ENCODE data around the gene PLB1. TPM values are rescaled to one million over a fixed set of nuclear protein-coding genes. Genes with fewer than 3 reads are reported as not detected.

The PLB1 gene
- total RNA-seq, 5 donors from 2014 or later (not counting 1 experiment from before 2014, with no cell fraction given) = 0.07 to 2.5 (median 0.58) TPM

DNA sequence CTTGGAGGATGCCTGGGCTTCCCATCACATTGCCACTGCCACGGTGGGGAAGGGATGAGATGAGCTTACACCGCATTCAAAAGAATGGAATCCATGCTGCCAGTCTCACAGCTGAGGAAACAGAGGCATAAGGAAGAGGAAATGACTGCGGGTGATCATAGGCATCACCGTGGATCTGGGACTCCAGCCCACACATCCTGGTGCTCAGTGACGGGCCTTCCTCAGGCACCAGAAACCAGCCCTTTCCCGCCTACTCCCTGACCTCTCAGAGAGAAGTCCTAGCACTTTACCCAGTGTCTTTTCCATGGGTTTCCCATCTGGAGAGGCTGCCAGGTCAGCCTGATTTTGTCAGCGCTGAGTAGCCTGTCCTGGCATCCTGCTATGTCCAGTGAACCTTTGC, 5.3 kb upstream of the PLB1 start:
- H3K27me3 Mint-ChIP-seq = no peaks in the 10 kb centered on the region
- Histone ChIP-seq H3K27ac (ENCODE audit: low read length) (no peak overlapping the region), H3K4me1 (ENCODE audit: control insufficient read depth in 1 of 2, extremely low read depth in 1 of 2, insufficient read depth in 2 of 2, low read length in 2 of 2) (no peaks in the 10 kb centered on the region), H3K27me3 (replicated peaks in 1 of 2; ENCODE audit: control insufficient read depth in 2 of 2, extremely low read depth in 1 of 2, insufficient read depth in 2 of 2, low read length in 1 of 2) (peaks cover 0 to 20% of the 10 kb centered on the region in 2 experiments), H3K36me3 (ENCODE audit: control insufficient read depth in 2 of 2, extremely low read depth in 1 of 2, insufficient read depth in 1 of 2, low read length in 1 of 2) (no peaks in the 10 kb centered on the region), H3K9me3 (no peaks in the 10 kb centered on the region), H3K4me3 (ENCODE audit: control insufficient read depth in 1 of 2, extremely low read depth in 1 of 2, low read length in 1 of 2) (no peak overlapping the region)
- no peak overlapping the region for H3K4me3 Mint-ChIP-seq
- ATAC-seq (replicated peaks in 1 of 4) (no peak), DNase-seq (no peak)
- 88% methylated on average over 7 of the region's 7 CpGs for WGBS (ENCODE audit: insufficient coverage)
- no peaks in the 10 kb centered on the region for H3K9me3 Mint-ChIP-seq
- no peaks in the 10 kb centered on the region for H3K36me3 Mint-ChIP-seq
- ChIA-PET CTCF (no interaction called here), POLR2A (no interaction called here)
- H3K27ac Mint-ChIP-seq = no peak overlapping the region
- H3K4me1 Mint-ChIP-seq = no peaks in the 10 kb centered on the region

DNA sequence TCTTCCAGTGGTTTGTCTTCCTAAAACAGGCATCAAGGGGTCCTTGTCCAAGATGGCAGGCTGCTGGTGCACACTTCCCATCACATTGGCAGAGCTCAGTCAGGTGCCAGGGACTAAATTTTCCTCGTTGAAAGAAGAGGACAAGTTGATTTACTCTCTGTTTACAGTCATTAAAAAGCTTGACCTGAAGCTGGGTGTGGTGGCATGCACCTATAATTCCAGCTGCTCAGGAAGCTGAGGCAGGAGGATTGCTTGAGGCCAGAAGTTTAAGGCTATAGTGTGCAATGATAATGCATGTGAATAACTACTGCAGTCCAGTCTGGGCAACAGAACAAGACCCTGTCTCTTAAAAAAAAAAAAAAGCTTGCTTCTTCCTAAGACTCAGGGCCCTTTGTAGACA, 3.6 kb upstream of the PLB1 start:
- Mint-ChIP-seq H3K4me3 (no peak overlapping the region), H3K9me3 (no peaks in the 10 kb centered on the region), H3K36me3 (no peaks in the 10 kb centered on the region), H3K4me1 (no peaks in the 10 kb centered on the region), H3K27ac (no peak overlapping the region), H3K27me3 (peaks cover 0 to 3% of the 10 kb centered on the region in 2 donors)
- WGBS (ENCODE audit: insufficient coverage) = no CpG with 5 or more reads among the region's 1 CpG
- CTCF ChIA-PET = interaction anchor here in 1 of 2 donors (0.7 kb wide), 1 partner anchor 321 kb away, joined by 4 read pairs; no protein-coding TSS in a partner anchor
- POLR2A ChIA-PET = no interaction called here
- DNase-seq = no peak
- H3K27ac ChIP-seq (ENCODE audit: low read length) = no peak overlapping the region
- no peak for ATAC-seq (replicated peaks in 1 of 4)
- no peak overlapping the region for H3K4me3 ChIP-seq (ENCODE audit: control insufficient read depth in 1 of 2, extremely low read depth in 1 of 2, low read length in 1 of 2)
- H3K9me3 ChIP-seq = no peaks in the 10 kb centered on the region
- H3K4me1 ChIP-seq (ENCODE audit: control insufficient read depth in 1 of 2, extremely low read depth in 1 of 2, insufficient read depth in 2 of 2, low read length in 2 of 2) = no peaks in the 10 kb centered on the region
- H3K27me3 ChIP-seq (replicated peaks in 1 of 2; ENCODE audit: control insufficient read depth in 2 of 2, extremely low read depth in 1 of 2, insufficient read depth in 2 of 2, low read length in 1 of 2) = peaks cover 0 to 20% of the 10 kb centered on the region in 2 experiments
- no peaks in the 10 kb centered on the region for H3K36me3 ChIP-seq (ENCODE audit: control insufficient read depth in 2 of 2, extremely low read depth in 1 of 2, insufficient read depth in 1 of 2, low read length in 1 of 2)

DNA sequence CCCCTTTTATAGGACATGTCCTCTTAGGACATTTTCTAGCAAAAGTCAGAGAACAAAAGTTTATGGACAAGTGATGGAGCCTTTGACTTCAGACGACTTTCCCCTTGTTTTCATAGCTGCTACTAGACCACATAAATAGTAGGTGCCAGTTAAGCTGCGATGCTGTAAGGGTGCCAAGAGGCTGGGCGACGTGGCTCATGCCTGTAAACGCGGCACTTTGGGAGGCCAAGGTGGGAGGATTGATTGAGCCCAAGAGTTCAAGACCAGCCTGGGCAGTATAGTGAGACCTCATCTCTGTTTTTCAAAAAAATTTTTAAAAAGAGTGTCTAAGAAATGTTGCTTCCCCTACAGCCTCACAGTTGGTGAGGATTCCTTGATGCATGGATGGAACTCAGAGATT, 2.2 kb upstream of the PLB1 start:
- Histone ChIP-seq H3K27me3 (replicated peaks in 1 of 2; ENCODE audit: control insufficient read depth in 2 of 2, extremely low read depth in 1 of 2, insufficient read depth in 2 of 2, low read length in 1 of 2) (peaks cover 0 to 19% of the 10 kb centered on the region in 2 experiments), H3K4me1 (ENCODE audit: control insufficient read depth in 1 of 2, extremely low read depth in 1 of 2, insufficient read depth in 2 of 2, low read length in 2 of 2) (no peaks in the 10 kb centered on the region), H3K36me3 (ENCODE audit: control insufficient read depth in 2 of 2, extremely low read depth in 1 of 2, insufficient read depth in 1 of 2, low read length in 1 of 2) (no peaks in the 10 kb centered on the region), H3K27ac (ENCODE audit: low read length) (no peak overlapping the region), H3K4me3 (ENCODE audit: control insufficient read depth in 1 of 2, extremely low read depth in 1 of 2, low read length in 1 of 2) (no peak overlapping the region), H3K9me3 (no peaks in the 10 kb centered on the region)
- H3K4me1 Mint-ChIP-seq = no peaks in the 10 kb centered on the region
- DNase-seq (no peak), ATAC-seq (replicated peaks in 1 of 4) (no peak)
- no peaks in the 10 kb centered on the region for H3K9me3 Mint-ChIP-seq
- no peak overlapping the region for H3K27ac Mint-ChIP-seq
- no peaks in the 10 kb centered on the region for H3K36me3 Mint-ChIP-seq
- WGBS (ENCODE audit: insufficient coverage) = 96% methylated on average over 4 of the region's 6 CpGs
- H3K4me3 Mint-ChIP-seq = no peak overlapping the region
- H3K27me3 Mint-ChIP-seq = peaks cover 0 to 3% of the 10 kb centered on the region in 2 donors
- CTCF ChIA-PET = no interaction called here
- POLR2A ChIA-PET = no interaction called here

DNA sequence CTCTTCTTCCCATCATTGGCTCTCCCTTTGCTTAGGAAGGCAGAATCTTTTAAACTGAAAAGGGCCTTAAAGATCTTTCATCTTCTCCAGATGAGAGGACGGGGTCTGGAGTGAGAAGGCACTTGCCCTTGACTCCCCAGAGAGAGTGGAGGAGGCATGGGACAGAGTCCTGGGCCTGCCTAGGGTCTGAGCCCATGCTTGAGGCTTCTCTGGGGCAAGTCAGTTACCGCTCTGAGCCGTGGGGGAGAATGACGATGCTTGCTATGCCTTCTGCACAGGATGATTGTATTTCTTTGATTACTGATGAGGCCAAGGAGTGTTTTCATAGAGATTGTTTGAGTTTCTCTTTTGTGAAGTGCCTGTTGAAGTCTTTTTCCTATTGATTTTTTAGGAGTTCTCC, 921 bp downstream of the PLB1 start:
- peaks cover 2 to 3% of the 10 kb centered on the region in 2 donors for H3K27me3 Mint-ChIP-seq
- H3K9me3 ChIP-seq = no peaks in the 10 kb centered on the region
- H3K27ac Mint-ChIP-seq = no peak overlapping the region
- no peaks in the 10 kb centered on the region for H3K36me3 Mint-ChIP-seq
- H3K9me3 Mint-ChIP-seq = no peaks in the 10 kb centered on the region
- no peaks in the 10 kb centered on the region for H3K4me1 Mint-ChIP-seq
- H3K4me1 ChIP-seq (ENCODE audit: control insufficient read depth in 1 of 2, extremely low read depth in 1 of 2, insufficient read depth in 2 of 2, low read length in 2 of 2) = no peaks in the 10 kb centered on the region
- ChIA-PET CTCF (no interaction called here), POLR2A (no interaction called here)
- H3K36me3 ChIP-seq (ENCODE audit: control insufficient read depth in 2 of 2, extremely low read depth in 1 of 2, insufficient read depth in 1 of 2, low read length in 1 of 2) = no peaks in the 10 kb centered on the region
- H3K4me3 Mint-ChIP-seq = no peak overlapping the region
- no peak for DNase-seq
- no peak for ATAC-seq (replicated peaks in 1 of 4)
- H3K27me3 ChIP-seq (replicated peaks in 1 of 2; ENCODE audit: control insufficient read depth in 2 of 2, extremely low read depth in 1 of 2, insufficient read depth in 2 of 2, low read length in 1 of 2) = no peaks in the 10 kb centered on the region
- WGBS (ENCODE audit: insufficient coverage) = 88% methylated on average over 3 of the region's 4 CpGs
- H3K4me3 ChIP-seq (ENCODE audit: control insufficient read depth in 1 of 2, extremely low read depth in 1 of 2, low read length in 1 of 2) = no peak overlapping the region
- no peak overlapping the region for H3K27ac ChIP-seq (ENCODE audit: low read length)

DNA sequence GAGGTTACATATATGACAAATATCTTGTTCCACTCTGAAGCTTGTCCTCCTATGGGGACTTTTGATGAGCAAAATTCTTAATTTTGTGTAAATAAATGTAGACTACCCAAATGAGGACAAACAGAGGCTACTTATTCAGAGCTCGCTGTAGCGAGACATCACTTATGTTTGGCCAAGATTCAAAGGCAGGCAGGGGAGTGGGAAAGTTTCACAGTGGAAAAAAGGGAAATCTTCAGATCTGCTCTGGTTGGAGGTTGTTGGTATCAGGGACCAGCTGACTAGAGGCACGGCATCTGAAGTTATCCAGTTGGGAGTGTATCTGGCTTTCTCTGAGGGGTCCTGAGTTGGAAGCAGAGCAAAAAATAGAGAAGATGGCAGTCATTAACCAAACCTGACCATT, 1.3 kb downstream of the PLB1 start:
- Histone ChIP-seq H3K27me3 (replicated peaks in 1 of 2; ENCODE audit: control insufficient read depth in 2 of 2, extremely low read depth in 1 of 2, insufficient read depth in 2 of 2, low read length in 1 of 2) (no peaks in the 10 kb centered on the region), H3K4me3 (ENCODE audit: control insufficient read depth in 1 of 2, extremely low read depth in 1 of 2, low read length in 1 of 2) (no peak overlapping the region), H3K9me3 (no peaks in the 10 kb centered on the region), H3K4me1 (ENCODE audit: control insufficient read depth in 1 of 2, extremely low read depth in 1 of 2, insufficient read depth in 2 of 2, low read length in 2 of 2) (no peaks in the 10 kb centered on the region), H3K27ac (ENCODE audit: low read length) (no peak overlapping the region), H3K36me3 (ENCODE audit: control insufficient read depth in 2 of 2, extremely low read depth in 1 of 2, insufficient read depth in 1 of 2, low read length in 1 of 2) (no peaks in the 10 kb centered on the region)
- POLR2A ChIA-PET = interaction anchor here in 1 of 2 donors (0.6 kb wide), 1 partner anchor 343 kb away, joined by 3 read pairs; no protein-coding TSS in a partner anchor
- DNase-seq (no peak), ATAC-seq (replicated peaks in 1 of 4) (no peak)
- Mint-ChIP-seq H3K27me3 (peaks cover 2 to 3% of the 10 kb centered on the region in 2 donors), H3K9me3 (no peaks in the 10 kb centered on the region), H3K27ac (no peak overlapping the region), H3K4me3 (no peak overlapping the region), H3K4me1 (no peaks in the 10 kb centered on the region), H3K36me3 (no peaks in the 10 kb centered on the region)
- WGBS (ENCODE audit: insufficient coverage) = 100% methylated on average over 3 of the region's 3 CpGs
- CTCF ChIA-PET = no interaction called here

DNA sequence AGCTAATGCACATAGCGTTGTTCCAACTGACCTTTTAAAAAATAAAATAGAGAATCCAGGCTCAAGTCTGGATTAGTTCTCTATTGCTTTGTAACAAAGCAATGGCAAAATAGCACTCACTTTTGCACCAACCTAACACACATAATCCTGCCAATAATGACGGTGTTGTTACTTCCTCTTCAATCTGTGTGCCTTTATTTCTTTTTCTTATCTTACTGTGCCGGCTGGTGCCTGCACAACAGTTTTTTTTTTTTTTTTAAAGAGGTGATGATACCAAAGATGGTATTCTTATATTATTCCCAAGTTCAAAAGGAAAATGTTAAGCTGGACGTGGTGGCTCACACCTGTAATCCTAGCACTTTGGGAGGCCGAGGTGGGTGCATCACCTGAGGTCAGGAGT, 3.4 kb downstream of the PLB1 start:
- CTCF ChIA-PET = no interaction called here
- Histone ChIP-seq H3K27ac (ENCODE audit: low read length) (no peak overlapping the region), H3K4me1 (ENCODE audit: control insufficient read depth in 1 of 2, extremely low read depth in 1 of 2, insufficient read depth in 2 of 2, low read length in 2 of 2) (no peaks in the 10 kb centered on the region), H3K9me3 (no peaks in the 10 kb centered on the region), H3K27me3 (replicated peaks in 1 of 2; ENCODE audit: control insufficient read depth in 2 of 2, extremely low read depth in 1 of 2, insufficient read depth in 2 of 2, low read length in 1 of 2) (no peaks in the 10 kb centered on the region), H3K36me3 (ENCODE audit: control insufficient read depth in 2 of 2, extremely low read depth in 1 of 2, insufficient read depth in 1 of 2, low read length in 1 of 2) (no peaks in the 10 kb centered on the region), H3K4me3 (ENCODE audit: control insufficient read depth in 1 of 2, extremely low read depth in 1 of 2, low read length in 1 of 2) (no peak overlapping the region)
- Mint-ChIP-seq H3K9me3 (no peaks in the 10 kb centered on the region), H3K27me3 (peaks cover 2 to 8% of the 10 kb centered on the region in 2 donors), H3K4me3 (no peak overlapping the region), H3K27ac (no peak overlapping the region), H3K36me3 (no peaks in the 10 kb centered on the region), H3K4me1 (no peaks in the 10 kb centered on the region)
- 100% methylated on average over 1 of the region's 5 CpGs for WGBS (ENCODE audit: insufficient coverage)
- ATAC-seq (replicated peaks in 1 of 4) (no peak), DNase-seq (no peak)
- POLR2A ChIA-PET = no interaction called here

DNA sequence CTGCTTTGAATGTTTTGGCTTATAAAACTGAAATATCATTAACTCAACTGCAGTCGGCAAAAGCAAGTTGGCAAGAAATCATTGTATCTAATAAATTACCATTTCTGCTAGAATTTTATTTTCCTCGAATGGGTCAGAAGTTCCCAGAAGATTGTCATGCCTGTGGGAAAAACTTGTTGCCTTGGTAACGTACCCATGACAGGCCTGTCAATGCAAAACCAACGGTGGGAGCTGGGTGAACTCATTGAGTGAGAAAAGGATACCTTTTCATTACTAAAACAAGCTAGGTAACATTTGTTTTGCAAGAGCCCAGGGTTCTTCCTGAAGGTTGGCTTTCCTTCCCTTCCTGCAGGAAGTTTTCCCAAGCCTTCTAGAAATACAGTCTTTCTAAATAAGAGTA, 9.5 kb downstream of the PLB1 start:
- WGBS (ENCODE audit: insufficient coverage) = no CpG with 5 or more reads among the region's 4 CpGs

More for the DNA sequence above, 9.5 kb downstream of the PLB1 start:
- Mint-ChIP-seq H3K4me3 (no peak overlapping the region), H3K4me1 (peaks cover 0 to 9% (median 5%) of the 10 kb centered on the region in 3 donors), H3K9me3 (no peaks in the 10 kb centered on the region), H3K27ac (no peak overlapping the region), H3K27me3 (peaks cover 0 to 5% of the 10 kb centered on the region in 2 donors), H3K36me3 (no peaks in the 10 kb centered on the region)
- DNase-seq = no peak
- CTCF ChIA-PET = no interaction called here
- Histone ChIP-seq H3K27ac (ENCODE audit: low read length) (no peak overlapping the region), H3K27me3 (replicated peaks in 1 of 2; ENCODE audit: control insufficient read depth in 2 of 2, extremely low read depth in 1 of 2, insufficient read depth in 2 of 2, low read length in 1 of 2) (no peaks in the 10 kb centered on the region), H3K9me3 (no peaks in the 10 kb centered on the region), H3K4me1 (ENCODE audit: control insufficient read depth in 1 of 2, extremely low read depth in 1 of 2, insufficient read depth in 2 of 2, low read length in 2 of 2) (peaks cover 0 to 6% of the 10 kb centered on the region in 2 experiments), H3K4me3 (ENCODE audit: control insufficient read depth in 1 of 2, extremely low read depth in 1 of 2, low read length in 1 of 2) (no peak overlapping the region), H3K36me3 (ENCODE audit: control insufficient read depth in 2 of 2, extremely low read depth in 1 of 2, insufficient read depth in 1 of 2, low read length in 1 of 2) (no peaks in the 10 kb centered on the region)
- POLR2A ChIA-PET = no interaction called here
- no peak for ATAC-seq (replicated peaks in 1 of 4)

Measured in T-cell (primary cell).